GM06990 (cell line): ENCODE data around the gene MSI2.

Source experiments
- DNase-seq: peaks from one replicate; pipeline ENCODE4 v3.0.0-alpha.2; 2011; ENCODE audit not compliant: insufficient read length; ENCODE audit errors: extremely low read depth
- H3K27me3 ChIP-seq: replicated peaks from 2 replicates; pipeline ENCODE4 v1.6.0; 2011; ENCODE audit warnings: low read length; ENCODE audit not compliant: control insufficient read depth, insufficient read depth
- H3K36me3 ChIP-seq: 2 replicates; pipeline ENCODE4 v1.5.1; 2011; ENCODE audit warnings: low read length; ENCODE audit not compliant: control insufficient read depth, insufficient read depth
- H3K4me3 ChIP-seq: replicated peaks from 2 replicates; pipeline ENCODE4 v1.5.1; 2011; ENCODE audit warnings: low read depth, mild to moderate bottlenecking, control low read depth, low read length
- TF ChIP-seq, protein P1 (sequence below): IDR thresholded peaks from 2 replicates; pipeline ENCODE4 v1.5.1; 2011; ENCODE audit warnings: low read length, control low read depth, mild to moderate bottlenecking, inconsistent platforms; ENCODE audit not compliant: insufficient read depth, poor library complexity, severe bottlenecking

MSI2 gene

DNA sequence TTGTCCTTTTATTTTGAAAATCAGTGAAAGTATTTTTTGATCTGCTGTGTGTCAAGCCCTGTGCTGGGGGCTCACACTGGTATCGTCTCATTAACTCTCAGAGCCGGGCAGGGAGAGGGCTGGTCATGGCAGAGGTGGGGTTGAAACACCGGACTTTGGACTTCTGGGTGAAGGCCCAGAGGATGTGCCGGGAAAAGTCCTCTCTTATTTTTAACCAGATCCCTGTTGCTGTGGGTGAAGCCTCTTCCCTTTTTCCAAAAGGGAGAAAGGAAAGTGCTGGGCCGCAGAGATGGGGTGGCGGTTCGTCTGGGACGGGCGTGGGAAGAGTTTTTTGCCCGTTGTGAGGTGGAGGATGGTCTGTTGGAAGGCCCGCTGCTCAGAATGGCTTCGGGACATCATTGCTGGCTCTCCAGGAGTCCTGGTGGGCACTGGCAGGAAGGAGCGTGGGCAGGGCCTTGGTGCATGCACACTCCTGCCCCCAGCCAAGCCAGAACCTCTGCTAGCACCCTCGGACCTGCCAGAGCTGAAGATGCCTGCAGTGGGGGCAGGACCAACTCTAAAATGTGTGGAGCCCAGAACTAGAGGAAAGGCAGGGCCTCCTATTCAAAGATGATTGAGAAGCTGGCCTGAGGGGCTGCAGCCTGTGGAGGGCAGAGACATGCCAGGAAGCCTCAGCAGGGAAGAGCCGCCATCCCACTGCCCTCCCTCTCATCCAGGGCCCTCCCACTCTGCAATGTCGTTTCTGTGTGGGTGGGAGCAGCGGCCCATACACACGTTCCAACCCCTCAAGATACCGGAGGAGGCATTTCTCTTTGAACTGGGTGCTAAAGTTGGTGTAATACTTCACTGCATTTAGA lies 275.6 kb downstream of the MSI2 start:
- Histone ChIP-seq H3K27me3 (no peaks in the 10 kb centered on the region), H3K4me3 (no peak overlapping the region), H3K36me3 (no peaks in the 10 kb centered on the region; the same call in none of the 2 replicates)
- no peak for DNase-seq
- TF ChIP-seq, protein P1, sequence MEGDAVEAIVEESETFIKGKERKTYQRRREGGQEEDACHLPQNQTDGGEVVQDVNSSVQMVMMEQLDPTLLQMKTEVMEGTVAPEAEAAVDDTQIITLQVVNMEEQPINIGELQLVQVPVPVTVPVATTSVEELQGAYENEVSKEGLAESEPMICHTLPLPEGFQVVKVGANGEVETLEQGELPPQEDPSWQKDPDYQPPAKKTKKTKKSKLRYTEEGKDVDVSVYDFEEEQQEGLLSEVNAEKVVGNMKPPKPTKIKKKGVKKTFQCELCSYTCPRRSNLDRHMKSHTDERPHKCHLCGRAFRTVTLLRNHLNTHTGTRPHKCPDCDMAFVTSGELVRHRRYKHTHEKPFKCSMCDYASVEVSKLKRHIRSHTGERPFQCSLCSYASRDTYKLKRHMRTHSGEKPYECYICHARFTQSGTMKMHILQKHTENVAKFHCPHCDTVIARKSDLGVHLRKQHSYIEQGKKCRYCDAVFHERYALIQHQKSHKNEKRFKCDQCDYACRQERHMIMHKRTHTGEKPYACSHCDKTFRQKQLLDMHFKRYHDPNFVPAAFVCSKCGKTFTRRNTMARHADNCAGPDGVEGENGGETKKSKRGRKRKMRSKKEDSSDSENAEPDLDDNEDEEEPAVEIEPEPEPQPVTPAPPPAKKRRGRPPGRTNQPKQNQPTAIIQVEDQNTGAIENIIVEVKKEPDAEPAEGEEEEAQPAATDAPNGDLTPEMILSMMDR = no peak

- no peak overlapping the region for H3K4me3 ChIP-seq
- DNase-seq = no peak
- no peaks in the 10 kb centered on the region; the same call in none of the 2 replicates for H3K36me3 ChIP-seq
- TF ChIP-seq, protein P1 = no peak
- no peaks in the 10 kb centered on the region for H3K27me3 ChIP-seq
Observed at GRCh38 chr17:57532556-57532955, 276.2 kb downstream of the MSI2 start.

- no peaks in the 10 kb centered on the region; the same call in none of the 2 replicates for H3K36me3 ChIP-seq
- no peak for DNase-seq
- no peak overlapping the region for H3K4me3 ChIP-seq
- TF ChIP-seq, protein P1 = no peak
- no peaks in the 10 kb centered on the region for H3K27me3 ChIP-seq
Observed at GRCh38 chr17:57532966-57533365, 276.6 kb downstream of the MSI2 start.

GRCh38 chr17:57533684-57534305 lies 277.5 kb downstream of the MSI2 start:
- TF ChIP-seq, protein P1 = no peak
- no peak overlapping the region for H3K4me3 ChIP-seq
- H3K27me3 ChIP-seq = no peaks in the 10 kb centered on the region
- DNase-seq = no peak
- H3K36me3 ChIP-seq = no peaks in the 10 kb centered on the region; the same call in none of the 2 replicates

- H3K27me3 ChIP-seq = no peaks in the 10 kb centered on the region
- no peak for DNase-seq
- H3K36me3 ChIP-seq = no peaks in the 10 kb centered on the region; the same call in none of the 2 replicates
- H3K4me3 ChIP-seq = no peak overlapping the region
- TF ChIP-seq, protein P1 = no peak
Observed at GRCh38 chr17:57534863-57535248, 278.5 kb downstream of the MSI2 start.
